DMS114 treated with DMSO at 0.1 percent for 48 hours (cell line): ENCODE results near the gene CLMP.
"Not testable (repeated sequence)": the region's sequence is repeated elsewhere in the genome, so short reads cannot be mapped to it uniquely, and the experiment has no call there.

ENCODE experiments used
- DNase-seq: peaks from one replicate; lab custom pipeline; 2025; ENCODE audit not compliant: unreplicated experiment; lab: John Stamatoyannopoulos, UW

The CLMP gene

GRCh38 chr11:123087657-123088056 is 107.4 kb downstream of the CLMP start:
- not testable (repeated sequence) for DNase-seq

GRCh38 chr11:123086305-123086704 is 108.7 kb downstream of the CLMP start:
- DNase-seq: no peak

- no peak for DNase-seq
Measured at GRCh38 chr11:123085497-123085896, 109.6 kb downstream of the CLMP start.

GRCh38 chr11:123084454-123084853 is 110.6 kb downstream of the CLMP start:
- no peak for DNase-seq

- no peak for DNase-seq
Measured at GRCh38 chr11:123083623-123084029, 111.4 kb downstream of the CLMP start.

GRCh38 chr11:123082977-123083376 is 112.1 kb downstream of the CLMP start:
- no peak for DNase-seq

- DNase-seq: no peak
Measured at GRCh38 chr11:123080015-123080414, 115.0 kb downstream of the CLMP start.

- no peak for DNase-seq
Measured at GRCh38 chr11:123076484-123076883, 118.6 kb downstream of the CLMP start.

GRCh38 chr11:123073343-123074057 is 121.5 kb downstream of the CLMP start:
- DNase-seq: no peak

GRCh38 chr11:123072762-123073161 is 122.3 kb downstream of the CLMP start:
- DNase-seq: no peak

- DNase-seq: no peak
Measured at GRCh38 chr11:123072332-123072761, 122.7 kb downstream of the CLMP start.

GRCh38 chr11:123069908-123070821 is 124.9 kb downstream of the CLMP start:
- no peak for DNase-seq

GRCh38 chr11:123065621-123066020 is 129.4 kb downstream of the CLMP start:
- DNase-seq: no peak

- DNase-seq: no peak
Measured at GRCh38 chr11:123063826-123064657, 131.0 kb downstream of the CLMP start.

GRCh38 chr11:123062892-123063825 is 131.9 kb downstream of the CLMP start:
- DNase-seq: peak; percentile 63

- DNase-seq: peak; percentile 86
Measured at GRCh38 chr11:123062158-123062891, 132.7 kb downstream of the CLMP start.

GRCh38 chr11:123061403-123062157 is 133.5 kb downstream of the CLMP start, which contains the start of gene HSPA8:
Gene HSPA8 (minus strand): TSS chr11:123062136. CDS start chr11:123061324, 812 bp downstream.
- DNase-seq: peak; percentile 13

- DNase-seq: no peak
Measured at GRCh38 chr11:123060277-123061000, 134.6 kb downstream of the CLMP start.
